A549 (cell line): ENCODE results near the gene MFNG. TPM values are rescaled to one million over a fixed set of nuclear protein-coding genes. Genes with fewer than 3 reads are reported as not detected.

Experiments
- ATAC-seq, 2 experiments: fragments of 200-7000 bp in 1 of 2; fragments of >200 bp in 1 of 2; cut with Nextera tagmentation in 1 of 2; cut with Tn5 transposase in 1 of 2; 3 replicates each; pipeline versions ENCODE4 v1.8.0 to v1.9.1; 2018 to 2020; ENCODE audit warnings: mild to moderate bottlenecking in 1 of 2, moderate library complexity in 1 of 2
- CTCF ChIA-PET: fragments of 300-600 bp; sonication (Branson Sonifier 250); formaldehyde crosslinking; extraction: SDS; loops from one replicate; lab custom pipeline; 2021; ENCODE audit warnings: antibody characterized with exemption, inconsistent platforms; lab: Yijun Ruan, JAX
- POLR2A ChIA-PET: fragments of 350-600 bp; formaldehyde crosslinking; extraction: SDS; loops from one replicate; lab custom pipeline; 2021; ENCODE audit warnings: antibody characterized with exemption, inconsistent platforms; lab: Yijun Ruan, JAX
- DNase-seq, 2 experiments: peaks; one replicate each; pipeline versions ENCODE4 v3.0.0 to v3.0.0-alpha.2; 2011 to 2016; ENCODE audit warnings: low read depth in 1 of 2, low spot score in 1 of 2
- FAIRE-seq: peaks from 2 replicates; lab custom pipeline; 2011; peaks lifted over from hg19 to GRCh38; lab: Jason Lieb, UNC
- H3K27ac ChIP-seq, 2 experiments: fragments of >200 bp; sonication (Bioruptor Twin); formaldehyde crosslinking; 3 replicates each; pipeline ENCODE4 v1.5.1; 2016 to 2017
- H3K4me1 ChIP-seq: fragments of >200 bp; sonication (Bioruptor Twin); formaldehyde crosslinking; 3 replicates; pipeline ENCODE4 v1.6.1; 2016
- H3K4me2 ChIP-seq: fragments of >200 bp; sonication (Bioruptor Twin); formaldehyde crosslinking; 3 replicates; pipeline ENCODE4 v1.6.1; 2016
- H3K4me3 ChIP-seq: fragments of >200 bp; sonication (Bioruptor Twin); formaldehyde crosslinking; 3 replicates; pipeline ENCODE4 v1.5.1; 2016
- H3K9me3 ChIP-seq: fragments of >200 bp; sonication (Bioruptor Twin); formaldehyde crosslinking; 3 replicates; pipeline ENCODE4 v1.6.1; 2016
- ATOH8 ChIP-seq: fragments of 250-450 bp; sonication (Bioruptor Pico); IDR thresholded peaks from 2 replicates; pipeline ENCODE4 v1.5.0; 2020; ENCODE audit warnings: low read depth, mild to moderate bottlenecking, moderate library complexity
- BCL3 ChIP-seq: fragments of >200 bp; sonication (Bioruptor Twin); formaldehyde crosslinking; IDR thresholded peaks from 3 replicates; pipeline ENCODE4 v1.6.1; 2016
- CBX8 ChIP-seq: fragments of 200-600 bp; sonication (generic); IDR thresholded peaks from 2 replicates; pipeline ENCODE4 v1.6.1; 2016
- CTCF ChIP-seq: fragments of >200 bp; sonication (Bioruptor Twin); formaldehyde crosslinking; IDR thresholded peaks from 3 replicates; pipeline ENCODE4 v1.5.1; 2016
- E2F6 ChIP-seq: IDR thresholded peaks from 2 replicates; pipeline ENCODE4 v1.6.1; 2012; ENCODE audit warnings: low read depth, borderline replicate concordance
- EHF ChIP-seq: fragments of 250-450 bp; sonication (Bioruptor Pico); IDR thresholded peaks from 2 replicates; pipeline ENCODE4 v1.5.0; 2020; ENCODE audit warnings: mild to moderate bottlenecking
- EHMT2 ChIP-seq: fragments of 200-600 bp; sonication (generic); IDR thresholded peaks from 2 replicates; pipeline ENCODE4 v1.6.1; 2016; ENCODE audit warnings: antibody characterized with exemption, low read depth, mild to moderate bottlenecking, moderate library complexity
- ESRRA ChIP-seq: fragments of 150-350 bp; IDR thresholded peaks from 2 replicates; pipeline ENCODE4 v1.6.1; 2014; ENCODE audit warnings: mild to moderate bottlenecking, low read length, borderline replicate concordance
- FOSB ChIP-seq: fragments of 250-450 bp; sonication (Bioruptor Pico); IDR thresholded peaks from 2 replicates; pipeline ENCODE4 v1.5.0; 2020; ENCODE audit warnings: mild to moderate bottlenecking, moderate library complexity
- FOSL2 ChIP-seq, 2 experiments: fragments of 450-650 bp in 1 of 2; fragments of >200 bp in 1 of 2; sonication (Bioruptor Twin) in 1 of 2; formaldehyde crosslinking; IDR thresholded peaks; 2 replicates each; pipeline versions ENCODE4 v1.5.0 to v1.6.1; 2016 to 2020; ENCODE audit warnings: mild to moderate bottlenecking in 1 of 2, moderate library complexity in 1 of 2
- HES2 ChIP-seq: fragments of >200 bp; sonication (Bioruptor Twin); formaldehyde crosslinking; IDR thresholded peaks from 2 replicates; pipeline ENCODE4 v1.6.1; 2016
- HMGXB4 ChIP-seq: fragments of 250-450 bp; sonication (Bioruptor Pico); IDR thresholded peaks from 2 replicates; pipeline ENCODE4 v1.5.0; 2021; ENCODE audit warnings: mild to moderate bottlenecking, moderate library complexity, borderline replicate concordance
- HOXB13 ChIP-seq: fragments of 250-450 bp; sonication (Bioruptor Pico); IDR thresholded peaks from 2 replicates; pipeline ENCODE4 v1.5.0; 2020; ENCODE audit warnings: low read depth, mild to moderate bottlenecking, moderate library complexity
- HOXB5 ChIP-seq: fragments of 250-450 bp; sonication (Bioruptor Pico); IDR thresholded peaks from 2 replicates; pipeline ENCODE4 v1.5.0; 2020; ENCODE audit warnings: mild to moderate bottlenecking, moderate library complexity
- JUN ChIP-seq, 2 experiments: fragments of >200 bp; sonication (Bioruptor Twin); formaldehyde crosslinking; IDR thresholded peaks; 2 replicates in 1 of 2; 3 replicates in 1 of 2; pipeline ENCODE4 v1.6.1; 2016 to 2017
- JUNB ChIP-seq: fragments of >200 bp; sonication (Bioruptor Twin); formaldehyde crosslinking; IDR thresholded peaks from 2 replicates; pipeline ENCODE4 v1.6.1; 2016
- KDM1A ChIP-seq: fragments of 200-600 bp; sonication (generic); IDR thresholded peaks from 2 replicates; pipeline ENCODE4 v1.6.1; 2016; ENCODE audit warnings: low read depth, mild to moderate bottlenecking
- MAFK ChIP-seq: fragments of 450-650 bp; IDR thresholded peaks from 2 replicates; pipeline ENCODE4 v1.6.1; 2014; ENCODE audit not compliant: partially characterized antibody
- MAZ ChIP-seq: fragments of 150-350 bp; IDR thresholded peaks from 2 replicates; pipeline ENCODE4 v1.6.1; 2014; ENCODE audit warnings: antibody characterized with exemption, low read depth, low read length, borderline replicate concordance
- MYC ChIP-seq: IDR thresholded peaks from 2 replicates; pipeline ENCODE4 v1.6.1; 2012; ENCODE audit warnings: mild to moderate bottlenecking, inconsistent platforms, low read length, improper control_type of control experiment, borderline replicate concordance
- NFE2L2 ChIP-seq: fragments of 150-350 bp; conservative IDR thresholded peaks from 2 replicates; pipeline ENCODE4 v1.6.1; 2014; ENCODE audit warnings: low read length
- NR3C1 ChIP-seq: fragments of >200 bp; sonication (Bioruptor Twin); formaldehyde crosslinking; IDR thresholded peaks from 3 replicates; pipeline ENCODE4 v1.6.1; 2017
- PHF8 ChIP-seq: fragments of 200-600 bp; sonication (generic); IDR thresholded peaks from 2 replicates; pipeline ENCODE4 v1.6.1; 2016; ENCODE audit warnings: low read depth, mild to moderate bottlenecking, antibody characterized with exemption, moderate library complexity, borderline replicate concordance
- POLR2A ChIP-seq: IDR thresholded peaks from 2 replicates; pipeline ENCODE4 v1.6.1; 2012; ENCODE audit warnings: mild to moderate bottlenecking, low read length
- RARB ChIP-seq: fragments of 250-450 bp; sonication (Bioruptor Pico); IDR thresholded peaks from 2 replicates; pipeline ENCODE4 v1.8.0; 2021; ENCODE audit warnings: mild to moderate bottlenecking, moderate library complexity
- RCOR1 ChIP-seq: fragments of 150-350 bp; IDR thresholded peaks from 2 replicates; pipeline ENCODE4 v1.6.1; 2014; ENCODE audit warnings: antibody characterized with exemption, low read length, low read depth
- SMC3 ChIP-seq: fragments of >200 bp; sonication (Bioruptor Twin); formaldehyde crosslinking; IDR thresholded peaks from 3 replicates; pipeline ENCODE4 v1.6.1; 2018; ENCODE audit warnings: inconsistent platforms
- TFCP2L1 ChIP-seq: fragments of 250-450 bp; sonication (Bioruptor Pico); IDR thresholded peaks from 2 replicates; pipeline ENCODE4 v1.5.0; 2021; ENCODE audit warnings: mild to moderate bottlenecking
- ZFP36 ChIP-seq: fragments of 450-650 bp; IDR thresholded peaks from 2 replicates; pipeline ENCODE4 v1.6.1; 2014; ENCODE audit warnings: borderline replicate concordance; ENCODE audit not compliant: partially characterized antibody
- ZSCAN20 ChIP-seq: fragments of 250-450 bp; sonication (Bioruptor Pico); IDR thresholded peaks from 2 replicates; pipeline ENCODE4 v1.8.0; 2022; ENCODE audit warnings: mild to moderate bottlenecking, moderate library complexity
- WGBS: methylation state at CpG from one replicate; pipeline ENCODE4 v1.1.6; 2017; ENCODE audit errors: missing lambda C conversion rate; 5-methylcytosine and 5-hydroxymethylcytosine counted together
- polyA plus RNA-seq, 4 experiments: library from polyadenylated mRNA; depleted of rRNA in 3 of 4; stranded (reverse); fragments of >200 nt; fragmentation: RNase III in 1 of 4; extraction: RNeasy Plus Mini Kit Qiagen cat#74134 plus additional on column Dnase treatment in 1 of 4; gene quantifications; 2 replicates in 3 of 4; 3 replicates in 1 of 4; pipeline ENCODE4 v1.2.3, GENCODE V29; 2011 to 2017

The MFNG gene
- polyA plus RNA-seq, 2 of the 4 experiments (the other 2 are of a cell fraction), result 1.2 to 1.8 TPM

- CTCF ChIA-PET, result interaction anchor here (1.4 to 2.7 kb wide), 3 partner anchors 9 to 24 kb away, joined by 3 to 9 read pairs (median 5); no protein-coding TSS in a partner anchor
- Histone ChIP-seq H3K4me3 (no peak overlapping the region), H3K27ac (no peak overlapping the region), H3K9me3 (no peaks in the 10 kb centered on the region), H3K4me1 (peaks cover 11% of the 10 kb centered on the region), H3K4me2 (no peak overlapping the region)
- no peak for DNase-seq
- ATAC-seq, result no peak
- FAIRE-seq, result no peak
- WGBS, result 83% methylated on average over 8 of the region's 12 CpGs
- POLR2A ChIA-PET, result no interaction called here
- TF ChIP-seq SMC3 (no peak), RARB (CRISPR knock-in tag) (no peak), KDM1A (no peak), ZFP36 (no peak), CTCF (no peak), PHF8 (no peak), FOSB (CRISPR knock-in tag) (no peak), EHMT2 (no peak), RCOR1 (no peak), ESRRA (no peak), MYC (no peak), ZSCAN20 (CRISPR knock-in tag) (no peak), HOXB5 (CRISPR knock-in tag) (no peak), MAFK (no peak), JUN (IDR thresholded peaks at IDR 0.05) (no peak), NR3C1 (no peak), TFCP2L1 (CRISPR knock-in tag) (no peak), BCL3 (no peak), HOXB13 (no peak)
Measured at GRCh38 chr22:37481347-37481907, 4.8 kb downstream of the MFNG start.

- POLR2A ChIA-PET, result no interaction called here
- TF ChIP-seq E2F6 (no peak), JUNB (no peak), NFE2L2 (no peak), MAZ (no peak), ESRRA (no peak), HES2 (no peak), POLR2A (no peak), ZSCAN20 (CRISPR knock-in tag) (no peak), ZFP36 (no peak), ATOH8 (CRISPR knock-in tag) (no peak), HMGXB4 (CRISPR knock-in tag) (no peak), CBX8 (no peak), FOSL2 (IDR thresholded peaks at IDR 0.05) (no peak), FOSL2 (CRISPR knock-in tag; IDR thresholded peaks at IDR 0.05) (no peak), NR3C1 (no peak), MYC (no peak), EHF (CRISPR knock-in tag) (no peak)
Measured at GRCh38 chr22:37480387-37481346, 5.5 kb downstream of the MFNG start.

More at GRCh38 chr22:37480387-37481346, 5.5 kb downstream of the MFNG start:
- 83% methylated on average over 16 of the region's 17 CpGs for WGBS
- CTCF ChIA-PET, result interaction anchor here (1.4 to 2.7 kb wide), 5 partner anchors 8 to 164 kb away, joined by 3 to 9 read pairs (median 4); no protein-coding TSS in a partner anchor
- ATAC-seq, result no peak
- DNase-seq, result no peak
- Histone ChIP-seq H3K4me3 (no peak overlapping the region), H3K9me3 (no peaks in the 10 kb centered on the region), H3K27ac (no peak overlapping the region), H3K4me1 (peaks cover 6% of the 10 kb centered on the region; the same call in 1 of the 3 replicates), H3K4me2 (no peak overlapping the region)
- FAIRE-seq, result no peak
